Keratinocyte (primary cell): ENCODE measurements around the gene PIP4K2A.

ENCODE experiments used
- EZH2 ChIP-seq: IDR thresholded peaks from one replicate; pipeline ENCODE4 v1.6.1; 2012; ENCODE audit warnings: inconsistent platforms, mild to moderate bottlenecking, low read length, moderate library complexity
- TF ChIP-seq, protein P1 (sequence below), 3 experiments: IDR thresholded peaks in 1 of 3; conservative IDR thresholded peaks in 1 of 3; optimal IDR thresholded peaks in 1 of 3; 2 replicates in 2 of 3; 3 replicates in 1 of 3; pipeline versions ENCODE3 to v1.5.1; 2011; ENCODE audit warnings: low read length in 3 of 3, mild to moderate bottlenecking in 3 of 3, moderate library complexity in 2 of 3, control low read depth in 1 of 3, inconsistent platforms in 1 of 3; ENCODE audit not compliant: insufficient read depth in 2 of 3; ENCODE audit errors: extremely low read depth in 1 of 3

- TF ChIP-seq, protein P1, sequence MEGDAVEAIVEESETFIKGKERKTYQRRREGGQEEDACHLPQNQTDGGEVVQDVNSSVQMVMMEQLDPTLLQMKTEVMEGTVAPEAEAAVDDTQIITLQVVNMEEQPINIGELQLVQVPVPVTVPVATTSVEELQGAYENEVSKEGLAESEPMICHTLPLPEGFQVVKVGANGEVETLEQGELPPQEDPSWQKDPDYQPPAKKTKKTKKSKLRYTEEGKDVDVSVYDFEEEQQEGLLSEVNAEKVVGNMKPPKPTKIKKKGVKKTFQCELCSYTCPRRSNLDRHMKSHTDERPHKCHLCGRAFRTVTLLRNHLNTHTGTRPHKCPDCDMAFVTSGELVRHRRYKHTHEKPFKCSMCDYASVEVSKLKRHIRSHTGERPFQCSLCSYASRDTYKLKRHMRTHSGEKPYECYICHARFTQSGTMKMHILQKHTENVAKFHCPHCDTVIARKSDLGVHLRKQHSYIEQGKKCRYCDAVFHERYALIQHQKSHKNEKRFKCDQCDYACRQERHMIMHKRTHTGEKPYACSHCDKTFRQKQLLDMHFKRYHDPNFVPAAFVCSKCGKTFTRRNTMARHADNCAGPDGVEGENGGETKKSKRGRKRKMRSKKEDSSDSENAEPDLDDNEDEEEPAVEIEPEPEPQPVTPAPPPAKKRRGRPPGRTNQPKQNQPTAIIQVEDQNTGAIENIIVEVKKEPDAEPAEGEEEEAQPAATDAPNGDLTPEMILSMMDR (optimal IDR thresholded peaks at IDR 0.05 in 1 of 3, IDR thresholded peaks at IDR 0.05 in 1 of 3, conservative IDR thresholded peaks at IDR 0.05 in 1 of 3; ENCODE audit: extremely low read depth in 1 of 3, insufficient read depth in 2 of 3, low read length in 3 of 3) = no peak
- TF ChIP-seq EZH2 = no peak
Measured at GRCh38 chr10:22570733-22571430, 143.5 kb downstream of the PIP4K2A start.
